Stimulated activated memory B cell treated with anti-CD40 and anti-IgM and Interleukin-4, amounts not matched to agents 10 μg/mL and 1 μg/mL and 100 μg/mL, for 72 hours (primary cell): Measurements from ENCODE around the gene COMMD10.

Source experiments
- ATAC-seq: fragments of 150-1000 bp; cut with Tn5 transposase; 2 replicates; pipeline ENCODE4 v1.10.0; 2021
- H3K27ac Mint-ChIP-seq: one replicate; pipeline ENCODE4 v1.8.0; 2022; ENCODE audit warnings: mild to moderate bottlenecking, mixed read lengths
- H3K27me3 Mint-ChIP-seq: one replicate; pipeline ENCODE4 v1.8.0; 2022; ENCODE audit warnings: mixed read lengths
- H3K36me3 Mint-ChIP-seq: one replicate; pipeline ENCODE4 v1.8.0; 2022; ENCODE audit warnings: mixed read lengths
- H3K4me1 Mint-ChIP-seq: one replicate; pipeline ENCODE4 v1.8.0; 2022; ENCODE audit warnings: mixed read lengths
- H3K4me3 Mint-ChIP-seq: one replicate; pipeline ENCODE4 v1.8.0; 2022; ENCODE audit warnings: mild to moderate bottlenecking, moderate library complexity, mixed read lengths
- H3K9me3 Mint-ChIP-seq: one replicate; pipeline ENCODE4 v1.8.0; 2022; ENCODE audit warnings: mixed read lengths

The COMMD10 gene

GRCh38 chr5:116276952-116277351, 192.1 kb downstream of the COMMD10 start:
- no peaks in the 10 kb centered on the region for H3K27me3 Mint-ChIP-seq
- ATAC-seq, result no peak
- no peak overlapping the region for H3K27ac Mint-ChIP-seq
- H3K4me3 Mint-ChIP-seq, result no peak overlapping the region
- peaks cover 13% of the 10 kb centered on the region for H3K9me3 Mint-ChIP-seq
- peaks cover 51% of the 10 kb centered on the region for H3K36me3 Mint-ChIP-seq
- no peaks in the 10 kb centered on the region for H3K4me1 Mint-ChIP-seq

- Mint-ChIP-seq H3K27ac (no peak overlapping the region), H3K36me3 (peaks cover 51% of the 10 kb centered on the region)
Measured at GRCh38 chr5:116280149-116280803, 195.5 kb downstream of the COMMD10 start.

GRCh38 chr5:116281309-116281708, 196.5 kb downstream of the COMMD10 start:
- Mint-ChIP-seq H3K27ac (no peak overlapping the region), H3K9me3 (peaks cover 11% of the 10 kb centered on the region), H3K4me3 (no peak overlapping the region), H3K4me1 (no peaks in the 10 kb centered on the region), H3K36me3 (peaks cover 55% of the 10 kb centered on the region), H3K27me3 (no peaks in the 10 kb centered on the region)
- ATAC-seq, result no peak

More at GRCh38 chr5:116280149-116280803, 195.5 kb downstream of the COMMD10 start:
- Mint-ChIP-seq H3K4me1 (no peaks in the 10 kb centered on the region), H3K4me3 (no peak overlapping the region), H3K27me3 (no peaks in the 10 kb centered on the region), H3K9me3 (peaks cover 9% of the 10 kb centered on the region)
- ATAC-seq, result no peak

- H3K36me3 Mint-ChIP-seq, result peaks cover 80% of the 10 kb centered on the region
- H3K4me1 Mint-ChIP-seq, result no peaks in the 10 kb centered on the region
- H3K27me3 Mint-ChIP-seq, result no peaks in the 10 kb centered on the region
- ATAC-seq, result no peak
- peaks cover 21% of the 10 kb centered on the region for H3K9me3 Mint-ChIP-seq
- H3K4me3 Mint-ChIP-seq, result no peak overlapping the region
- no peak overlapping the region for H3K27ac Mint-ChIP-seq
Measured at GRCh38 chr5:116288524-116288923, 203.7 kb downstream of the COMMD10 start.

- Mint-ChIP-seq H3K4me1 (no peaks in the 10 kb centered on the region), H3K9me3 (peaks cover 21% of the 10 kb centered on the region), H3K27ac (no peak overlapping the region), H3K4me3 (no peak overlapping the region), H3K36me3 (peaks cover 80% of the 10 kb centered on the region), H3K27me3 (no peaks in the 10 kb centered on the region)
- ATAC-seq, result no peak
Measured at GRCh38 chr5:116289276-116289675, 204.5 kb downstream of the COMMD10 start.

GRCh38 chr5:116291271-116291670, 206.4 kb downstream of the COMMD10 start:
- Mint-ChIP-seq H3K27me3 (no peaks in the 10 kb centered on the region), H3K27ac (no peak overlapping the region), H3K36me3 (peaks cover 69% of the 10 kb centered on the region), H3K4me1 (no peaks in the 10 kb centered on the region), H3K9me3 (peaks cover 19% of the 10 kb centered on the region), H3K4me3 (no peak overlapping the region)
- ATAC-seq, result no peak

GRCh38 chr5:116292321-116292720, 207.5 kb downstream of the COMMD10 start:
- Mint-ChIP-seq H3K36me3 (peaks cover 70% of the 10 kb centered on the region), H3K4me1 (no peaks in the 10 kb centered on the region), H3K27ac (no peak overlapping the region), H3K9me3 (peaks cover 20% of the 10 kb centered on the region), H3K4me3 (no peak overlapping the region), H3K27me3 (no peaks in the 10 kb centered on the region)
- ATAC-seq, result no peak

- no peak for ATAC-seq
- peaks cover 67% of the 10 kb centered on the region for H3K36me3 Mint-ChIP-seq
- no peaks in the 10 kb centered on the region for H3K27me3 Mint-ChIP-seq
- no peaks in the 10 kb centered on the region for H3K4me1 Mint-ChIP-seq
- no peak overlapping the region for H3K4me3 Mint-ChIP-seq
- no peak overlapping the region for H3K27ac Mint-ChIP-seq
- H3K9me3 Mint-ChIP-seq, result peaks cover 6% of the 10 kb centered on the region
Measured at GRCh38 chr5:116296335-116297072, 211.7 kb downstream of the COMMD10 start.

GRCh38 chr5:116297296-116297814, 212.5 kb downstream of the COMMD10 start:
- no peak overlapping the region for H3K4me3 Mint-ChIP-seq

GRCh38 chr5:116299746-116300640, 215.2 kb downstream of the COMMD10 start:
- Mint-ChIP-seq H3K4me3 (no peak overlapping the region), H3K27ac (no peak overlapping the region), H3K27me3 (no peaks in the 10 kb centered on the region), H3K9me3 (peaks cover 17% of the 10 kb centered on the region), H3K36me3 (peaks cover 85% of the 10 kb centered on the region), H3K4me1 (no peaks in the 10 kb centered on the region)
- ATAC-seq, result no peak

More at GRCh38 chr5:116297296-116297814, 212.5 kb downstream of the COMMD10 start:
- ATAC-seq, result no peak
- H3K9me3 Mint-ChIP-seq, result peaks cover 6% of the 10 kb centered on the region
- H3K4me1 Mint-ChIP-seq, result no peaks in the 10 kb centered on the region
- H3K36me3 Mint-ChIP-seq, result peaks cover 68% of the 10 kb centered on the region
- H3K27me3 Mint-ChIP-seq, result no peaks in the 10 kb centered on the region
- no peak overlapping the region for H3K27ac Mint-ChIP-seq

GRCh38 chr5:116301110-116301509, 216.3 kb downstream of the COMMD10 start:
- no peak overlapping the region for H3K4me3 Mint-ChIP-seq
- peaks cover 92% of the 10 kb centered on the region for H3K36me3 Mint-ChIP-seq
- no peak overlapping the region for H3K27ac Mint-ChIP-seq
- no peaks in the 10 kb centered on the region for H3K4me1 Mint-ChIP-seq
- peaks cover 21% of the 10 kb centered on the region for H3K9me3 Mint-ChIP-seq
- ATAC-seq, result no peak
- H3K27me3 Mint-ChIP-seq, result no peaks in the 10 kb centered on the region

- H3K4me1 Mint-ChIP-seq, result no peaks in the 10 kb centered on the region
- peaks cover 92% of the 10 kb centered on the region for H3K36me3 Mint-ChIP-seq
- no peak overlapping the region for H3K4me3 Mint-ChIP-seq
- H3K9me3 Mint-ChIP-seq, result peaks cover 31% of the 10 kb centered on the region
- no peaks in the 10 kb centered on the region for H3K27me3 Mint-ChIP-seq
- H3K27ac Mint-ChIP-seq, result no peak overlapping the region
- ATAC-seq, result no peak
Measured at GRCh38 chr5:116303340-116303739, 218.5 kb downstream of the COMMD10 start.

- ATAC-seq, result no peak
- H3K9me3 Mint-ChIP-seq, result peaks cover 31% of the 10 kb centered on the region
- H3K27ac Mint-ChIP-seq, result no peak overlapping the region
- H3K4me3 Mint-ChIP-seq, result no peak overlapping the region
- H3K36me3 Mint-ChIP-seq, result peaks cover 90% of the 10 kb centered on the region
- no peaks in the 10 kb centered on the region for H3K4me1 Mint-ChIP-seq
- H3K27me3 Mint-ChIP-seq, result no peaks in the 10 kb centered on the region
Measured at GRCh38 chr5:116303810-116304209, 219.0 kb downstream of the COMMD10 start.

GRCh38 chr5:116305899-116306298, 221.1 kb downstream of the COMMD10 start:
- H3K27ac Mint-ChIP-seq, result no peak overlapping the region
- H3K4me3 Mint-ChIP-seq, result no peak overlapping the region
- H3K4me1 Mint-ChIP-seq, result no peaks in the 10 kb centered on the region
- H3K9me3 Mint-ChIP-seq, result peaks cover 33% of the 10 kb centered on the region
- no peak for ATAC-seq
- H3K27me3 Mint-ChIP-seq, result no peaks in the 10 kb centered on the region
- peaks cover 91% of the 10 kb centered on the region for H3K36me3 Mint-ChIP-seq

- H3K27me3 Mint-ChIP-seq, result no peaks in the 10 kb centered on the region
- no peak overlapping the region for H3K27ac Mint-ChIP-seq
- H3K4me3 Mint-ChIP-seq, result no peak overlapping the region
- peaks cover 95% of the 10 kb centered on the region for H3K36me3 Mint-ChIP-seq
- ATAC-seq, result no peak
- H3K4me1 Mint-ChIP-seq, result no peaks in the 10 kb centered on the region
- H3K9me3 Mint-ChIP-seq, result peaks cover 33% of the 10 kb centered on the region
Measured at GRCh38 chr5:116306846-116307245, 222.0 kb downstream of the COMMD10 start.
